H9 (cell line): ENCODE data around the gene CLTCL1. TPM values are rescaled to one million over a fixed set of nuclear protein-coding genes. Genes with fewer than 3 reads are reported as not detected.

Experiments
- DNase-seq: peaks from one replicate; pipeline ENCODE4 v3.0.0-alpha.2; 2017
- H2AFZ ChIP-seq: one replicate; pipeline ENCODE4 v1.6.1; 2013; ENCODE audit warnings: mild to moderate bottlenecking, low read length, control low read depth, moderate library complexity
- H2AK5ac ChIP-seq: 2 replicates; pipeline ENCODE4 v1.6.1; 2013; ENCODE audit warnings: low read length, control low read depth, mixed read lengths; ENCODE audit not compliant: insufficient read length
- H2BK120ac ChIP-seq: one replicate; pipeline ENCODE4 v1.6.1; 2013; ENCODE audit warnings: low read depth, mild to moderate bottlenecking, low read length, control low read depth, inconsistent platforms; ENCODE audit not compliant: poor library complexity, severe bottlenecking
- H2BK12ac ChIP-seq: 2 replicates; pipeline ENCODE4 v1.6.1; 2013; ENCODE audit warnings: low read length, control low read depth, mixed read lengths, low read depth; ENCODE audit not compliant: insufficient read length
- H2BK15ac ChIP-seq: 2 replicates; pipeline ENCODE4 v1.6.1; 2013; ENCODE audit warnings: low read depth, low read length, control low read depth
- H2BK20ac ChIP-seq: one replicate; pipeline ENCODE4 v1.6.1; 2013; ENCODE audit warnings: low read depth, mild to moderate bottlenecking, low read length, control low read depth, inconsistent platforms; ENCODE audit not compliant: poor library complexity, severe bottlenecking
- H2BK5ac ChIP-seq: 2 replicates; pipeline ENCODE4 v1.6.1; 2013; ENCODE audit warnings: low read length, control low read depth, mixed read lengths; ENCODE audit not compliant: insufficient read length
- H3K14ac ChIP-seq: 2 replicates; pipeline ENCODE4 v1.6.1; 2013; ENCODE audit warnings: low read length, control low read depth; ENCODE audit not compliant: insufficient read depth
- H3K18ac ChIP-seq: 2 replicates; pipeline ENCODE4 v1.6.1; 2013; ENCODE audit warnings: low read depth, mild to moderate bottlenecking, mixed read lengths, low read length, control low read depth; ENCODE audit not compliant: insufficient read length
- H3K23ac ChIP-seq: 2 replicates; pipeline ENCODE4 v1.6.1; 2013; ENCODE audit warnings: low read length, control low read depth, mixed read lengths, low read depth; ENCODE audit not compliant: insufficient read length
- H3K23me2 ChIP-seq: 2 replicates; pipeline ENCODE4 v1.6.1; 2013; ENCODE audit warnings: low read depth, mild to moderate bottlenecking, mixed read lengths, low read length, control low read depth; ENCODE audit not compliant: insufficient read length, poor library complexity, severe bottlenecking
- H3K27ac ChIP-seq: 2 replicates; pipeline ENCODE4 v1.5.1; 2013; ENCODE audit warnings: low read length, control low read depth, mixed read lengths, low read depth; ENCODE audit not compliant: insufficient read length
- H3K27me3 ChIP-seq: 2 replicates; pipeline ENCODE4 v1.6.1; 2013; ENCODE audit warnings: low read length, control low read depth, inconsistent platforms; ENCODE audit not compliant: insufficient read depth
- H3K4ac ChIP-seq: 2 replicates; pipeline ENCODE4 v1.6.1; 2013; ENCODE audit warnings: low read depth, mild to moderate bottlenecking, control low read depth, inconsistent platforms, low read length, moderate library complexity
- H3K4me1 ChIP-seq: 2 replicates; pipeline ENCODE4 v1.6.1; 2013; ENCODE audit warnings: low read length, control low read depth, inconsistent platforms; ENCODE audit not compliant: insufficient read depth
- H3K4me2 ChIP-seq: 2 replicates; pipeline ENCODE4 v1.6.1; 2013; ENCODE audit warnings: low read length, control low read depth, mixed read lengths; ENCODE audit not compliant: insufficient read length, insufficient read depth
- H3K56ac ChIP-seq: 2 replicates; pipeline ENCODE4 v1.6.1; 2013; ENCODE audit warnings: low read depth, mild to moderate bottlenecking, mixed read lengths, low read length, control low read depth; ENCODE audit not compliant: insufficient read length
- H3K79me1 ChIP-seq: 2 replicates; pipeline ENCODE4 v1.6.1; 2013; ENCODE audit warnings: low read depth, mild to moderate bottlenecking, moderate library complexity, low read length, control low read depth, inconsistent platforms; ENCODE audit not compliant: insufficient read depth, poor library complexity, severe bottlenecking
- H3K79me2 ChIP-seq: 2 replicates; pipeline ENCODE4 v1.6.1; 2013; ENCODE audit warnings: low read length, control low read depth, inconsistent platforms; ENCODE audit not compliant: insufficient read depth
- H3K9ac ChIP-seq: 2 replicates; pipeline ENCODE4 v1.6.1; 2013; ENCODE audit warnings: low read length, control low read depth, mixed read lengths; ENCODE audit not compliant: insufficient read length; ENCODE audit errors: extremely low read depth
- H3K9me3 ChIP-seq: one replicate; pipeline ENCODE4 v1.6.1; 2013; ENCODE audit warnings: low read depth, low read length, inconsistent platforms; ENCODE audit not compliant: control insufficient read depth
- H3T11ph ChIP-seq: one replicate; pipeline ENCODE4 v1.6.1; 2013; ENCODE audit warnings: mild to moderate bottlenecking, low read length, control low read depth, inconsistent platforms
- H4K20me1 ChIP-seq: one replicate; pipeline ENCODE4 v1.6.1; 2013; ENCODE audit not compliant: control insufficient read depth, insufficient read length, insufficient read depth
- H4K5ac ChIP-seq: 2 replicates; pipeline ENCODE4 v1.6.1; 2013; ENCODE audit warnings: low read depth, mild to moderate bottlenecking, mixed read lengths, low read length, control low read depth; ENCODE audit not compliant: insufficient read length
- H4K8ac ChIP-seq: replicated peaks from 2 replicates; pipeline ENCODE4 v1.6.1; 2013; ENCODE audit warnings: low read length, control low read depth, mixed read lengths, low read depth; ENCODE audit not compliant: insufficient read length
- H4K91ac ChIP-seq: 2 replicates; pipeline ENCODE4 v1.6.1; 2013; ENCODE audit warnings: low read depth, mild to moderate bottlenecking, moderate library complexity, mixed read lengths, low read length, control low read depth; ENCODE audit not compliant: insufficient read length
- H3K27ac Mint-ChIP-seq, 3 experiments: 2 replicates in 2 of 3; 3 replicates in 1 of 3; pipeline ENCODE4 v1.8.0; 2020 to 2021; ENCODE audit warnings: mixed read lengths in 3 of 3, mild to moderate bottlenecking in 1 of 3, moderate library complexity in 1 of 3
- H3K27me3 Mint-ChIP-seq: 2 replicates; pipeline ENCODE4 v1.8.0; 2021; ENCODE audit warnings: low read depth, mild to moderate bottlenecking, moderate library complexity, mixed read lengths
- H3K36me3 Mint-ChIP-seq, 3 experiments: 2 replicates in 2 of 3; 3 replicates in 1 of 3; pipeline ENCODE4 v1.8.0; 2020 to 2021; ENCODE audit warnings: low read depth in 3 of 3, mixed read lengths in 3 of 3; ENCODE audit not compliant: insufficient read depth in 1 of 3
- H3K4me1 Mint-ChIP-seq, 2 experiments: 2 replicates each; pipeline ENCODE4 v1.8.0; 2020; ENCODE audit warnings: mixed read lengths in 2 of 2
- H3K4me3 Mint-ChIP-seq, 2 experiments: 2 replicates in 1 of 2; 3 replicates in 1 of 2; pipeline ENCODE4 v1.8.0; 2020 to 2021; ENCODE audit warnings: mild to moderate bottlenecking in 2 of 2, mixed read lengths in 2 of 2, moderate library complexity in 1 of 2
- H3K9me3 Mint-ChIP-seq, 2 experiments: 2 replicates in 1 of 2; 3 replicates in 1 of 2; pipeline ENCODE4 v1.8.0; 2020; ENCODE audit warnings: mild to moderate bottlenecking in 2 of 2, mixed read lengths in 2 of 2, moderate library complexity in 1 of 2
- CTCF ChIP-seq: fragments of 200-600 bp; sonication (generic); conservative IDR thresholded peaks from 3 replicates; pipeline ENCODE4 v1.8.0; 2021; ENCODE audit warnings: antibody characterized with exemption, mild to moderate bottlenecking
- WGBS: extraction: QIAGEN DNeasy Blood & Tissue Kit; methylation state at CpG from one replicate; pipeline ENCODE4 v1.1.7; 2013; ENCODE audit warnings: missing lambda C conversion rate, low lambda C conversion rate, mixed read lengths; ENCODE audit not compliant: insufficient read length; ENCODE audit errors: extremely low coverage; 5-methylcytosine and 5-hydroxymethylcytosine counted together
- total RNA-seq: library from RNA; stranded (reverse); gene quantifications from 2 replicates; pipeline ENCODE4 v1.2.1, GENCODE V29; 2021

The CLTCL1 gene
- total RNA-seq, 1 experiment from 2014 or later = 11.1 TPM

DNA sequence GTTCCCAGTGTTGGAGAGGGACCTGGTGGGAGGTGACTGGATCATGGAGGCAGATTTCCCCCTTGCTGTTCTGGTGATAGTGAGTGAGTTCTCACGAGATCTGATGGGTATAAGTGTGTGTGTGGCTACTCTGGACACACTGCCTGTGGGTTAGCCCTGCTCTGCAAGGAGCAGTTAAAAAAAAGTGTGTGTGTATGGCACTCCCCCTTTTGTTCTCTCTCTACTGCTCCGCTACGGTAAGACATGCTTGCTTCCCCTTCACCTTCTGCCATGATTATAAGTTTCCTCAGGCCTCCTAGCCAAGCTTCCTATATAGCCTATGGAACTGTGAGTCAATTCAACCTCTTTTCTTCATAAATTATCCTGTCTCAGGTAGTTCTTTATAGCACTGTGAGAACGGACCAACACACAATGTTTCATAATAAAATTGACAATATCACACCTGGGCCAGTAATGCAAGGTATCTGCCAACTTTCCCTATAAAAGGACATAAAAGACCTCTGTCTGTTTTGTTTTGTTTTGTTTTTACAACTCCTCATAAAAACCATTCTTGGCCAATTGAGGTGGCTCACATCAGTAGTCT lies 20.2 kb downstream of the CLTCL1 start:
- no peak for DNase-seq
- no peak overlapping the region for H2AFZ ChIP-seq
- Mint-ChIP-seq H3K27me3 (no peaks in the 10 kb centered on the region), H3K36me3 (peaks cover 11 to 28% (median 14%) of the 10 kb centered on the region in 3 experiments), H3K4me1 (peaks cover 4 to 6% of the 10 kb centered on the region in 2 experiments), H3K4me3 (no peak overlapping the region), H3K27ac (peak overlapping the region in 1 of 3 experiments; percentile 49; a peak in 2 of 7 replicates), H3K9me3 (peaks cover 9 to 10% of the 10 kb centered on the region in 2 experiments; a peak in 4 of 5 replicates)
- no peaks in the 10 kb centered on the region for H3K4me1 ChIP-seq
- H2BK12ac ChIP-seq = no peak overlapping the region
- no CpG with 5 or more reads among the region's 4 CpGs for WGBS
- no peaks in the 10 kb centered on the region for H3K27me3 ChIP-seq
- no peak overlapping the region for H3K9ac ChIP-seq
- no peak overlapping the region for H4K8ac ChIP-seq
- no peak overlapping the region for H3K23ac ChIP-seq
- H3K56ac ChIP-seq = no peak overlapping the region
- H2BK20ac ChIP-seq = no peak overlapping the region
- peaks cover 3% of the 10 kb centered on the region for H3K79me1 ChIP-seq
- no peak overlapping the region for H2BK15ac ChIP-seq
- H2AK5ac ChIP-seq = no peak overlapping the region
- H3K14ac ChIP-seq = no peak overlapping the region
- H3K18ac ChIP-seq = no peak overlapping the region
- no peak overlapping the region for H4K91ac ChIP-seq
- no peak overlapping the region for H3K27ac ChIP-seq
- no peaks in the 10 kb centered on the region for H3K79me2 ChIP-seq
- no peak for TF ChIP-seq CTCF
- no peak overlapping the region for H2BK120ac ChIP-seq
- H3K4ac ChIP-seq = no peak overlapping the region
- H4K5ac ChIP-seq = no peak overlapping the region
- H2BK5ac ChIP-seq = no peak overlapping the region
- H3K23me2 ChIP-seq = no peaks in the 10 kb centered on the region
- H3K9me3 ChIP-seq = no peaks in the 10 kb centered on the region
- no peak overlapping the region for H3T11ph ChIP-seq
- no peaks in the 10 kb centered on the region for H4K20me1 ChIP-seq
- no peak overlapping the region for H3K4me2 ChIP-seq
